SK-N-MC (cell line): ENCODE measurements around the gene MED22.
A peak's percentile ranks its signal among the peaks of the same experiment; 100 is the strongest.

Experiments used
- EZH2 ChIP-seq: fragments of 200-600 bp; sonication (generic); IDR thresholded peaks from one replicate; pipeline ENCODE4 v1.6.1; 2017; ENCODE audit warnings: antibody characterized with exemption
- FOXP2 ChIP-seq: optimal IDR thresholded peaks from 2 replicates; pipeline ENCODE3; 2011; ENCODE audit warnings: mild to moderate bottlenecking, moderate library complexity; ENCODE audit not compliant: insufficient read depth; ENCODE audit errors: extremely low read length, control extremely low read depth
- POLR2AphosphoS5 ChIP-seq: IDR thresholded peaks from 2 replicates; pipeline ENCODE4 v1.6.1; 2012; ENCODE audit warnings: mild to moderate bottlenecking, low read depth, low read length, borderline replicate concordance

DNA sequence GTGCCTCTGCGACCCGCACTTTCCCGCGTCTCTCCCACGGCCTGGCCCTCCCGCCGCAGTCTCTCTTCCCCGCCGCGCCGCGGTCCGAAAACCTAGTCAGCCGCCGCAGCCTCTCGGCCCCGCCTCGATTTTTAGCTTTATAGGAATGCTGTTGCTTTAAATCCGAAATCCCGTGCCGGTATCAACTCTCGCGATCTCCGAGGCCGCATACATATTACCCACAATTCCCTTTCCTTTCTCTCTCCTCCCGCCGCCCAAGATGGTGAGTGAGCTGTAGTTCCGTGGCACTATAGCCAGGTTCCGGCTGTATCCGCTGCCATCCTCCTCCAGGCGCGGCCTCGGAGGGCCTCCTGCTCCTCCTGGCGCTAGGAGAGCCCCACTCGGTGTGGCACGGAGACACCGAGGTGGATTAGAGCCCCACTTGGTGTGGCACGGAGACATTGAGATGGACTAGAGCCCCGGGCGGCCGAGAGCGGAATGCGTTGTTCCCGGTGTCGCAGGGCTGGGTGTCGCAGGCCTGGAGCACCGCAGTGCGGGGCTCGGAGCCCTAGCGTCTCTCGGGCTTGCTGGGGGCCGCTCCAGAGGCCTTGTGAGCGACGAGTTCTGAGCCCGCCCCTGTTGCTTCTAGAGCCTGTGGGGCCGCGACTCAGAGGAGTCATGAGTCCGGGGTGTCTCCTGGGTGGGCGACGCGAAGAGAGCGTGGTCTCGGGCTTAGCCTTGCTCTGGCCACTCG lies at the start of gene MED22, which contains the start of gene RPL7A:
- TF ChIP-seq POLR2AphosphoS5 (peak; percentile 99), EZH2 (no peak), FOXP2 (peak; percentile 42)
